Sigmoid colon (tissue), 4 donors: ENCODE results near the gene NEO1.

Experiments used
- POLR2A ChIP-seq, 2 donors: fragments of 450-650 bp; IDR thresholded peaks; one replicate each; pipeline ENCODE4 v1.6.1; 2016; ENCODE audit warnings: antibody characterized with exemption in 2 of 2, mild to moderate bottlenecking in 2 of 2, moderate library complexity in 2 of 2
- POLR2AphosphoS5 ChIP-seq, 4 donors: sonication (generic); formaldehyde crosslinking; IDR thresholded peaks; one replicate each; pipeline ENCODE4 v1.6.1; 2017; ENCODE audit warnings: antibody characterized with exemption in 4 of 4
- TF ChIP-seq, protein P1 (sequence below), 4 experiments: fragments of 450-650 bp in 3 of 4; fragments of 200-600 bp in 1 of 4; IDR thresholded peaks; one replicate each; pipeline ENCODE4 v1.5.1; 2016 to 2019; ENCODE audit warnings: antibody characterized with exemption in 4 of 4, mild to moderate bottlenecking in 3 of 4, moderate library complexity in 2 of 4

DNA sequence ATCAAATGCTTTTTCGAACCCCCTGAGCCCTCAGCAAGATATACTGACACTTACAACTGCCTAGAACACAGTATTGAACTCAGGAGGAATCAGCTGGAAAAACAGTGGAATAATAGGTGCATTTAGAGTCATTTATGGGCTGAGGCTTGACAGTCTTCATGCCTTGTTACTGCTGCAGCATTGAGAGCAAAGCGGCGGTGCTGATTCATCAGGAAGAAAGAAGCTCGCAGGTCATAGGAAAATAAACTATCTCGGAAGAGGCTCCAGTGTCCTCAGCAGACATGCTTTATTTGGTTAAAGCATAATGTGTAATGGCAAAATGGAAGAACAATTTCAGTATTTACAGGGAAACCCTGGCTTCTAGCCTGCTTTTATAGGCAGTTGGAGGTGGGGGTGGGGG, 30.1 kb upstream of the NEO1 start:
- TF ChIP-seq POLR2A (IDR thresholded peaks at IDR 0.05): no peak
- no peak for TF ChIP-seq POLR2AphosphoS5 (IDR thresholded peaks at IDR 0.05)
- TF ChIP-seq, protein P1, sequence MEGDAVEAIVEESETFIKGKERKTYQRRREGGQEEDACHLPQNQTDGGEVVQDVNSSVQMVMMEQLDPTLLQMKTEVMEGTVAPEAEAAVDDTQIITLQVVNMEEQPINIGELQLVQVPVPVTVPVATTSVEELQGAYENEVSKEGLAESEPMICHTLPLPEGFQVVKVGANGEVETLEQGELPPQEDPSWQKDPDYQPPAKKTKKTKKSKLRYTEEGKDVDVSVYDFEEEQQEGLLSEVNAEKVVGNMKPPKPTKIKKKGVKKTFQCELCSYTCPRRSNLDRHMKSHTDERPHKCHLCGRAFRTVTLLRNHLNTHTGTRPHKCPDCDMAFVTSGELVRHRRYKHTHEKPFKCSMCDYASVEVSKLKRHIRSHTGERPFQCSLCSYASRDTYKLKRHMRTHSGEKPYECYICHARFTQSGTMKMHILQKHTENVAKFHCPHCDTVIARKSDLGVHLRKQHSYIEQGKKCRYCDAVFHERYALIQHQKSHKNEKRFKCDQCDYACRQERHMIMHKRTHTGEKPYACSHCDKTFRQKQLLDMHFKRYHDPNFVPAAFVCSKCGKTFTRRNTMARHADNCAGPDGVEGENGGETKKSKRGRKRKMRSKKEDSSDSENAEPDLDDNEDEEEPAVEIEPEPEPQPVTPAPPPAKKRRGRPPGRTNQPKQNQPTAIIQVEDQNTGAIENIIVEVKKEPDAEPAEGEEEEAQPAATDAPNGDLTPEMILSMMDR (IDR thresholded peaks at IDR 0.05): no peak
